GM13976 (cell line): ENCODE data around the gene FAM161A.

ENCODE experiments used
- DNase-seq: peaks from one replicate; pipeline ENCODE4 v3.0.0; 2012; ENCODE audit warnings: low spot score
- in situ Hi-C: fragments of 300-500 bp; cut with MboI; formaldehyde crosslinking; loops from one replicate; pipeline ENCODE4 v1.12.0; 2022; ENCODE audit warnings: low sequenced_read_pairs, mixed read lengths, inconsistent platforms; ENCODE audit not compliant: unreplicated experiment
- TF ChIP-seq, protein P1 (sequence below): IDR thresholded peaks from 2 replicates; pipeline ENCODE4 v1.5.1; 2012; ENCODE audit warnings: borderline replicate concordance, mild to moderate bottlenecking; ENCODE audit not compliant: insufficient read depth; ENCODE audit errors: extremely low read depth, missing control alignments, control extremely low read depth

The FAM161A gene, protein sequence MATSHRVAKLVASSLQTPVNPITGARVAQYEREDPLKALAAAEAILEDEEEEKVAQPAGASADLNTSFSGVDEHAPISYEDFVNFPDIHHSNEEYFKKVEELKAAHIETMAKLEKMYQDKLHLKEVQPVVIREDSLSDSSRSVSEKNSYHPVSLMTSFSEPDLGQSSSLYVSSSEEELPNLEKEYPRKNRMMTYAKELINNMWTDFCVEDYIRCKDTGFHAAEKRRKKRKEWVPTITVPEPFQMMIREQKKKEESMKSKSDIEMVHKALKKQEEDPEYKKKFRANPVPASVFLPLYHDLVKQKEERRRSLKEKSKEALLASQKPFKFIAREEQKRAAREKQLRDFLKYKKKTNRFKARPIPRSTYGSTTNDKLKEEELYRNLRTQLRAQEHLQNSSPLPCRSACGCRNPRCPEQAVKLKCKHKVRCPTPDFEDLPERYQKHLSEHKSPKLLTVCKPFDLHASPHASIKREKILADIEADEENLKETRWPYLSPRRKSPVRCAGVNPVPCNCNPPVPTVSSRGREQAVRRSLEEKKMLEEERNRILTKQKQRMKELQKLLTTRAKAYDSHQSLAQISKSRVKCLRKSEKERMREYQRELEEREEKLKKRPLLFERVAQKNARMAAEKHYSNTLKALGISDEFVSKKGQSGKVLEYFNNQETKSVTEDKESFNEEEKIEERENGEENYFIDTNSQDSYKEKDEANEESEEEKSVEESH

DNA sequence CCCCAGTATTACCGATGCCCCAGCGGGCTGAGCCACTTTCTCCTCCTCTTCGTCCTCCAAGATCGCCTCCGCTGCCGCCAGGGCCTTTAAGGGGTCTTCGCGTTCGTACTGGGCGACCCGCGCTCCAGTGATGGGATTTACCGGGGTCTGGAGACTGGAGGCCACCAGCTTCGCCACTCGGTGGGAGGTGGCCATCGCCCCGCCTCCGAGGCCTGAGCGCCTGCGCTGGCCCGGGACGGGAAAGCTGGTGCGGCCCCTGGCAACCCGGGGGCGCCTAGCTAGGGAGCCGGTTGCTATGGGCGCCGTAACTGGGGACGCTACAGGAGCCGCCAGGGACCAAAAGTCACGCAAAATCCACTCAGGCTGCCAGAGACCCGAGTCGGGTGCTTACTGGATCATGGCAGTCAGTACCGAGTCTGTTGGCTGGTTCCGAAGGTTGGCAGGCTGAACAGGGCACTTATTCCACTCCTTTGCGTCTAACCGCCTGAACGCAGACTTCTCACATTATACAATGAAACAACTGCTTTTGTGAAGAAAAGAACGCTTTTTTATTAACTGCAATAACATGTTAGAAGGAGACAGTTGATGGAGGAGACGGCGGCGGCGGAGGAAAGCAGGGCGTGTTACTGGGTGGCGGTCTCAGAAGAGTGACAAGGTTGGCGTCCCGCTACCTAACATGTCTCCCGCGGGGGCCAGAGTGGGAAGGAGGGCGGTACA lies at the start of gene FAM161A:
TSS of gene FAM161A (minus strand) at position 214 of the 717 bp plus-strand sequence. CDS start at position 195, 19 bp downstream.
- peak; percentile 92 for DNase-seq
- in situ Hi-C loops, result no loop called here
- TF ChIP-seq, protein P1, sequence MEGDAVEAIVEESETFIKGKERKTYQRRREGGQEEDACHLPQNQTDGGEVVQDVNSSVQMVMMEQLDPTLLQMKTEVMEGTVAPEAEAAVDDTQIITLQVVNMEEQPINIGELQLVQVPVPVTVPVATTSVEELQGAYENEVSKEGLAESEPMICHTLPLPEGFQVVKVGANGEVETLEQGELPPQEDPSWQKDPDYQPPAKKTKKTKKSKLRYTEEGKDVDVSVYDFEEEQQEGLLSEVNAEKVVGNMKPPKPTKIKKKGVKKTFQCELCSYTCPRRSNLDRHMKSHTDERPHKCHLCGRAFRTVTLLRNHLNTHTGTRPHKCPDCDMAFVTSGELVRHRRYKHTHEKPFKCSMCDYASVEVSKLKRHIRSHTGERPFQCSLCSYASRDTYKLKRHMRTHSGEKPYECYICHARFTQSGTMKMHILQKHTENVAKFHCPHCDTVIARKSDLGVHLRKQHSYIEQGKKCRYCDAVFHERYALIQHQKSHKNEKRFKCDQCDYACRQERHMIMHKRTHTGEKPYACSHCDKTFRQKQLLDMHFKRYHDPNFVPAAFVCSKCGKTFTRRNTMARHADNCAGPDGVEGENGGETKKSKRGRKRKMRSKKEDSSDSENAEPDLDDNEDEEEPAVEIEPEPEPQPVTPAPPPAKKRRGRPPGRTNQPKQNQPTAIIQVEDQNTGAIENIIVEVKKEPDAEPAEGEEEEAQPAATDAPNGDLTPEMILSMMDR, result no peak

DNA sequence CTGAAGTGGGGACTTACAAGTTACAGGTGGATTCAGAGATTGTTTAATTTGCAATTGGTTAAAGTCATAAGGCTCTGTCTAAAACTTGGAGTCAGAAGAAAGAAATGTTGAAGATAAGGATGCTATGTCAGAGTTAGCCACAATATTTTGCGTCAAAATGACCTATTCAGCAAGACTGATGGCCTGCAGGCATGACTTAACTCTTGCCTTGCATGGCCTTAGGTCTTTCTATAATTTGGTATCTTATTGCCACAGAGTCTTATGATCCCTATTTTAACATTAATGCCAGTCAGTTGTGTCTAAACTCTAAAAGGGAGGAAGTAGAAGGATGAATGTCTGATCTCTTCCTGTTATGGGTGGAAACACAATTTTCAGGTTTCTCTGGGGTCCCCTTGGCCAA lies 46.4 kb upstream of the FAM161A start:
- no peak for DNase-seq
- in situ Hi-C loops, result no loop called here
- TF ChIP-seq, protein P1, result no peak

DNA sequence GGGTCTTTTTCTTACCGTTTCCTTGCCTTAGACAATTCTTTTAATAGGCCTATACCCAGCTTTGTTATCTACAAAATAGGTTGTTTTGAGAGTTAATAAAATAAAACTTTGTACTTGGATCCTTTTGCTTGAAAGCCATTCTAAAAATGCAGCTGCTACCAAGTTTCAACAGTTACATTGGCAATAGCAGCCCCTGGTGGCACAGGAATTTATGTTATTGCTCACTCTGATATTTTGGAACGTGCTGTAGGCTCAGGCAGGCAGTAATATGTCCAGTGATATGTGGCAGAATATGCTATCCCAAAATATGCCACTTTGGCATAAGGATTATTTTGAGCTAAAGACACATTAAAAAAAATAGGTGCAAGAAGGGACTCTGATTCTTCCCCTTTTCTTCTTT lies 45.0 kb upstream of the FAM161A start:
- TF ChIP-seq, protein P1, result peak; percentile 35
- no peak for DNase-seq
- in situ Hi-C loops, result no loop called here

DNA sequence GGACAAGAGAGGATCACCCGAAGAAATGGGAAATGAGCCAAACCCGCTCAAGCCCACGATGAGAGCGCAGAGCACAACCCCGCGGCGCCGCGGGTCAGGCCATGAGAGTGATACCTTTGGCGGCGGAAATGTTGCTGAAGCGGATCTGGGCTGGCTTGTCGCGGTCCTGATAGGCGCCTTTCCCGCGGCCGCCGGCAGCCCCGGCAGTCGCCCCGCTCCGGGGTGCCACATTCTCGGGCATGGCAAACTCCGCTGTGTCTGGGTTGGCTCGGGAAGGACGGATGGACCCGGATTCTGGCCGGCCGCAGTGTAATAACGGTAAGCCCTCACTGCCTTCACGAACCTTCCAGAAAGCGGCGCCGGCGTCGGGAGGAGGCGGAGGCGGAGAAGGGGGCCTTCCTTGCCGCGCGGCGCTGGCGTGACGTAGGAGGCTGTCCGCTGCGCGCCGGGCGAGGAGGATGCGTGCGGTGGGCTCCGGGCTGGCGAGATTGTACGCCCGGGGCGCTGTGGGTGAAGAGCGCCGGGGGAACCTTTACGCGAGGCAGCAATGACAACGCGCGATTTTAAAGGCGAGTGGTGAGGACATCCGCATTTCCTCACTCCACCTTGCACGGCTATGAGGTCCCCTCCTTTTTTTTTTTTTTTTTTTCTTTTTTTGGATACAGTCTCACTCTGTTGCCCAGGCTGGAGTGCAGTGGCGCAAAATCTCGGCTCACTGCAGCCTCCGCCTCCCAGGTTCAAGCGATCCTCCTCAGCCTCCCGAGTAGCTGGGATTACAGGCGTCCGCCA lies 34.6 kb upstream of the FAM161A start, which contains the start of gene CCT4:
TSS of gene CCT4 (minus strand) at position 390 of the 789 bp plus-strand sequence. CDS start at position 241, 149 bp downstream.
- TF ChIP-seq, protein P1, result no peak
- peak; percentile 90 for DNase-seq
- in situ Hi-C loops, result no loop called here

DNA sequence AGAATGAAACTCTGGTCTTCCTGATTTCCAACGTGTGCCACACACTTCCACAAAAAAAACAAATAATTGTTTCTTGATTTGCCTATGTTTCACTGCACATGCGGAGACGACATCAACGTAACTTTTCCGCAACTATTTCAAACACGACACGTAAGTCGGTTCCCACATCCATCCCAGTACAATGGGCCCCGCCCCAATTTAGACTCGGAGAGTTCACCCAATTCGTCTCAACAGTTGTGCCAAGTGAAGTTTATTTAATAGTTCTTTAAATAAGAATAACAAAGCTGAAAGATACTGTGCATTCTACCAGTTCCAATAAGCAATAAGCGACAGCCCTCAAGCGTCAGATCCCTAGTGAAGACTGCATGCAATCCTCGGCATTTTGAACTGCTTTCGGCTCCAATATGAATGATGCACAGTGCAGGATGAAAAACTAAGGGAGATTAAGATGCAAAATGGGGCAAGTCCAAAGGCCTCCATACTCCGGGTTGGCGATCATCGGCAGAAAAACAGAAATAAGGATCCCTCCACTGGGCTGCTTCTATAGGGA lies 33.9 kb upstream of the FAM161A start:
- TF ChIP-seq, protein P1, result no peak
- in situ Hi-C loops, result no loop called here
- no peak for DNase-seq
